Measurements from ENCODE around the gene GUCY1A1.

GRCh38 chr4:155668707-155669220 lies 2.1 kb downstream of the GUCY1A1 start:
- TF ChIP-seq MAX (CRISPR knock-in tag; IDR thresholded peaks at IDR 0.05), result no peak
- TF ChIP-seq ZNF425 (CRISPR knock-in tag; conservative IDR thresholded peaks at IDR 0.05), result no peak
- no peak for TF ChIP-seq CTCF (IDR thresholded peaks at IDR 0.05)
- no peak for TF ChIP-seq USF1 (CRISPR knock-in tag; IDR thresholded peaks at IDR 0.05)
- no peak for TF ChIP-seq CREB1 (CRISPR knock-in tag; IDR thresholded peaks at IDR 0.05)
- no peak for TF ChIP-seq NFATC4 (CRISPR knock-in tag; IDR thresholded peaks at IDR 0.05)
- TF ChIP-seq ZNF416 (CRISPR knock-in tag; IDR thresholded peaks at IDR 0.05), result no peak
- TF ChIP-seq SMAD3 (CRISPR knock-in tag; IDR thresholded peaks at IDR 0.05; ENCODE audit: borderline replicate concordance), result no peak
- no peak for TF ChIP-seq NFE2L1 (CRISPR knock-in tag; IDR thresholded peaks at IDR 0.05)
- TF ChIP-seq IRF2 (CRISPR knock-in tag; IDR thresholded peaks at IDR 0.05; ENCODE audit: borderline replicate concordance, low read depth), result no peak

Measured in WTC11 (cell line).